Fibroblast of pulmonary artery (primary cell): ENCODE measurements around the gene GIMAP8.
"Not testable (repeated sequence)": the region's sequence is repeated elsewhere in the genome, so short reads cannot be mapped to it uniquely, and the experiment has no call there.

ENCODE experiments used
- DNase-seq: peaks from one replicate; pipeline ENCODE4 v3.0.0-alpha.2; 2010; ENCODE audit warnings: low read depth
- H3K4me3 ChIP-seq: replicated peaks from 2 replicates; pipeline ENCODE4 v1.5.1; 2011; ENCODE audit warnings: low read depth, mild to moderate bottlenecking, control low read depth, low read length, moderate library complexity
- TF ChIP-seq, protein P1 (sequence below): IDR thresholded peaks from 2 replicates; pipeline ENCODE4 v1.5.1; 2011; ENCODE audit warnings: mild to moderate bottlenecking, control low read depth, low read length, inconsistent platforms; ENCODE audit errors: missing control alignments

The GIMAP8 gene

DNA sequence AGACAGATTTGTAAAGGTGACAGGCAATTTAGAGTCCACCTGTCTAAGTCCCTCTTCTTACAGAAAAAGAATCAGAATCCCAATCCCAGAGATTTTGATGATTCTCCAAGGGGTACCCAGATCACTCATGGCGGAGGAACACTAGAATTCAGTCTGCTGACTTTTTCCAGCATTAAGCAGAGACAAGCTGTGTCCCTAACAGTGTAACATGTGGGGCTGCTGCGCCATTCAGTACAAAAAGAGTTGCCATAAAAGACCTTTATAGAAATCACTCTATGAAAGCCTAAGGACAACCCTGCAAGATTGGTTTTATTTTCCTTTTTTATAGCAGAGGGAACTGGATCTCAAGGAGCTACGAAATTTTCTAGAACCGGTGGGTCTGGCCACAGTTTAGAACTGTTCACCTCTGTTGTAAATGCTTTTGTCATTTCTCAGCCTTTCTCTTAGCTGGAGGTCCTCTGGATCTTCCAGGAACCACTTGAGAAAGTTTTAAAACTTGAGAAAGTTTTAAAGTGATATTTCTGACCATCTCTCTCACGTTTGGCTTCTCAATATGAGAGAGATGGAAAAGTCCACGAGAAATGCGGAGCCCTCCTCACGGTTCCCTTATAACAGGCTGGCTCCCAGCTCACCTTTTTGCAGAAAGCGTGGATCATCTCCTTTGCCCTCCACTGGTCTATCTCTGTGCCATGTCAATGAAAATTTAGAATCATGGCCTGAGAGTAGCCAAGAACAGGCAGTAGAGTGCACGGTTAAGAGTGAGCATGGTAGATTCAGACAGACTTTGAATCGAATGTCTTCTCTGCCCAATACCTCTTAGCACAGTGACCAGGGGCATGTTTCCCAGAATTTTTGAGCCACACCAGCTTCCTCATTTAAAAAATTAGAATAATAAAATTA, 65.1 kb downstream of the GIMAP8 start:
- no peak for DNase-seq
- TF ChIP-seq, protein P1, sequence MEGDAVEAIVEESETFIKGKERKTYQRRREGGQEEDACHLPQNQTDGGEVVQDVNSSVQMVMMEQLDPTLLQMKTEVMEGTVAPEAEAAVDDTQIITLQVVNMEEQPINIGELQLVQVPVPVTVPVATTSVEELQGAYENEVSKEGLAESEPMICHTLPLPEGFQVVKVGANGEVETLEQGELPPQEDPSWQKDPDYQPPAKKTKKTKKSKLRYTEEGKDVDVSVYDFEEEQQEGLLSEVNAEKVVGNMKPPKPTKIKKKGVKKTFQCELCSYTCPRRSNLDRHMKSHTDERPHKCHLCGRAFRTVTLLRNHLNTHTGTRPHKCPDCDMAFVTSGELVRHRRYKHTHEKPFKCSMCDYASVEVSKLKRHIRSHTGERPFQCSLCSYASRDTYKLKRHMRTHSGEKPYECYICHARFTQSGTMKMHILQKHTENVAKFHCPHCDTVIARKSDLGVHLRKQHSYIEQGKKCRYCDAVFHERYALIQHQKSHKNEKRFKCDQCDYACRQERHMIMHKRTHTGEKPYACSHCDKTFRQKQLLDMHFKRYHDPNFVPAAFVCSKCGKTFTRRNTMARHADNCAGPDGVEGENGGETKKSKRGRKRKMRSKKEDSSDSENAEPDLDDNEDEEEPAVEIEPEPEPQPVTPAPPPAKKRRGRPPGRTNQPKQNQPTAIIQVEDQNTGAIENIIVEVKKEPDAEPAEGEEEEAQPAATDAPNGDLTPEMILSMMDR = no peak
- H3K4me3 ChIP-seq = no peak overlapping the region

DNA sequence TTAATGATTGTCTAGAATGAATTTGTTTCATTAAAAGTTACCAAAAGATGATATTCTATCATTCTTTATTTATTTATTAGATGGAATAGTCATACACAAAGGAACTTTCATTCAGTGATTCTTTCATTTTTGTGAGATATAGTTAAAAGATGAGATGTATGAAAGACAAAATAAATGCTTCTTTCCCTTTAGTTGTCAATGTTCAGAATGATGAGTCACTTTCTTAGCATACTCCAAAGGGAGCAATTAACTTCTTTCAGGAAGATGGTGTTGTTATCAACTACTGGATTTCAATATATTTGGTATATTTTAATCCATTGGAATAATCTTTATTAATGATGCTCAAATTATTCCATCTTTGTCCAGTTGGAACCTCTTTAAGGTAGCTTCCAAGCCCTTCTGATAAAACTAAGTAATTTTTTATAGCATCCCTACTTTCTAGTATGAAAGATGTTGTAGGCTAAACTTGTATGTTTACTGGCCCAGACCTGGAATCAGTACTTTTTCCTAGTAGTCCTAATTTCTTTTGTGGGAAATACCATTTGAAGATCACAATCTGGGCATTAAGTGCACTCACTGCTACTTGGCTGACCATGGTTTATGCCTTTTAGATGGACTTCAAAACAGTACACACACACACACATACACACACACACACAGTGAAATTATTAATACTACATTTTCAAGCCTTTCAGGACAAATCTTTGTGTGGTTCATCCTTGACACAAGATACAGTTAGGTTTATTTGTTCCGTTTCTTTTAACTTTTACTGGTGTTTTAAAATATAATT, 66.7 kb downstream of the GIMAP8 start:
- DNase-seq = no peak
- no peak overlapping the region for H3K4me3 ChIP-seq
- TF ChIP-seq, protein P1 = no peak

DNA sequence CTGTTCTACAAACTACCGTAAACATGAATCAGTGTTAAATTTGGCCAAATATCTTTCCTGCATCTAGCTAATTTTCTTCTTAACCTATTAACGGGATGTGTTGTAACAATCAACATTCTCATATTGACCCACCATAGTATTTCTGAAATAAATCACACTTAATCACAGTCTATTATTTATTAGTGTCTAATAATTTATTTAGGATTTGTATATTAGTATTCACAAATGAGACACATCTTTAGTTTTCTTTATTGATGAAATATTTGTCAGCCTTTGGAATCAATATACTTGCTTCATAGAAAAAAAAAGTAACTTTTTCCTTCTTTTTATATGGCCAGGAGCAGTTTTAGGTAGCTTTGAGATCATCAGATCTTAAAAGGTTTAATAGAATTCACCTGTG, 68.9 kb downstream of the GIMAP8 start:
- TF ChIP-seq, protein P1 = no peak
- H3K4me3 ChIP-seq = no peak overlapping the region

DNA sequence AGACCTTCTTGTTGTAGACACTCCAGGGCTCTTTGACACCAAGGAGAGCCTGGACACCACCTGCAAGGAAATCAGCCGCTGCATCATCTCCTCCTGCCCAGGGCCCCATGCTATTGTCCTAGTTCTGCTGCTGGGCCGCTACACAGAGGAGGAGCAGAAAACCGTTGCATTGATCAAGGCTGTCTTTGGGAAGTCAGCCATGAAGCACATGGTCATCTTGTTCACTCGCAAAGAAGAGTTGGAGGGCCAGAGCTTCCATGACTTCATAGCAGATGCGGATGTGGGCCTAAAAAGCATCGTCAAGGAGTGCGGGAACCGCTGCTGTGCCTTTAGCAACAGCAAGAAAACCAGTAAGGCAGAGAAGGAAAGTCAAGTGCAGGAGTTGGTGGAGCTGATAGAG, 69.7 kb downstream of the GIMAP8 start:
- no peak overlapping the region for H3K4me3 ChIP-seq
- no peak for DNase-seq
- TF ChIP-seq, protein P1 = no peak

More for the DNA sequence above, 68.9 kb downstream of the GIMAP8 start:
- DNase-seq = no peak

DNA sequence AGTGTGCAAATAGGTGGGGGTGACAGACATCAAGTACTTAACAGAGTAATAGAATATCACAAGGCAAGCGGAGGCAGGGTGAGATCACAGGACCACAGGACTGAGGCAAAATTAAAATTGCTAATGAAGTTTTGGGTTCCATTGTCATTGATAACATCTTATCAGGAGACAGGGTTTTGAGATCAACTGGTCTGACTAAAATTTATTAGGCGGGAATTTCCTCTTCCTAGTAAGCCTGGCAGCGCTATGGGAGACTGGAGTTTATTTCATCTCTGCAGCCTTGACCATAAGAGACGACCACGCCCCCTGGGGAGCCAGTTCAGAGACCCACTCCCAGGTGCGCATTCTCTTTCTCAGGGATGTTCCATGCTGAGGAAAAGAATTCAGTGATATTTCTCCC, 72.5 kb downstream of the GIMAP8 start:
- not testable (repeated sequence) for DNase-seq, H3K4me3 ChIP-seq

DNA sequence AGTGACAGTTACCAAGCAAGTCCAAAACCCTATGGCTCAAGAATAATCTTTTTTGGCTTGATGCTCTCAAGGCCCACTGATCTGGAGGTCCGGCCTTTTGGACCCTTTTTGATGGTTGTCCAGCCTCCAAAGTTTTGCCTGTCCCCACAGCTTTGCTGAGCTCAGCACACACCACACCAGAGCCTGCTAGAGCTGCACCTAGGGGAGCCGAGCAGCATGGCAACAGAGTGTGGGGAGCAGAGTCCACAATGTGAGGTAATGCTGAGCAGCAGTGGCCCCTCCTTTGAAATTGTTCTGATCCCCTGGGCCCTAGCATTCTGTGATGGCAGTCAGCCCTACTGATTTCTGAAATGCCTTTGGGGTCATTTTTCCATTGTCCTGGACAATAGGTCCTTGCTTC, 73.6 kb downstream of the GIMAP8 start:
- TF ChIP-seq, protein P1 = no peak
- H3K4me3 ChIP-seq = no peak overlapping the region
- DNase-seq = no peak
